SK-N-SH (cell line): ENCODE results near the gene DYRK1A. TPM values are rescaled to one million over a fixed set of nuclear protein-coding genes. Genes with fewer than 3 reads are reported as not detected.

Experiments
- CTCF ChIA-PET: fragments of 300-600, 350-600 bp; formaldehyde crosslinking; extraction: SDS; loops from one replicate; lab custom pipeline; 2021; lab: Yijun Ruan, JAX
- POLR2A ChIA-PET: fragments of 350-600 bp; sonication (Branson Sonifier 250); formaldehyde crosslinking; extraction: SDS; loops from one replicate; lab custom pipeline; 2020; ENCODE audit warnings: antibody characterized with exemption, inconsistent platforms; lab: Yijun Ruan, JAX
- DNase-seq: peaks from one replicate; pipeline ENCODE4 v3.0.0; 2012
- H2AFZ ChIP-seq: fragments of 200-600 bp; sonication (generic); 2 replicates; pipeline ENCODE4 v1.8.1; 2016; ENCODE audit warnings: antibody characterized with exemption, mild to moderate bottlenecking, low read depth
- H3F3A ChIP-seq: fragments of 200-600 bp; sonication (generic); replicated peaks from 2 replicates; pipeline ENCODE3; 2016; ENCODE audit warnings: antibody characterized with exemption, mild to moderate bottlenecking; ENCODE audit not compliant: insufficient read depth
- H3K27ac ChIP-seq, 2 experiments: fragments of 200-500 bp in 1 of 2; fragments of 200-600 bp in 1 of 2; sonication (Bioruptor generic) in 1 of 2; sonication (generic), shearing (Covaris generic) in 1 of 2; 2 replicates each; pipeline versions ENCODE4 v1.5.1 to v1.6.1; 2014 to 2016; ENCODE audit warnings: low read depth in 2 of 2, inconsistent platforms in 1 of 2, low read length in 1 of 2, mild to moderate bottlenecking in 1 of 2, mixed read lengths in 1 of 2
- H3K27me3 ChIP-seq: fragments of 200-600 bp; sonication (generic), shearing (Covaris generic); 2 replicates; pipeline ENCODE4 v1.6.1; 2016; ENCODE audit warnings: mixed run types; ENCODE audit not compliant: insufficient read depth
- H3K36me3 ChIP-seq, 2 experiments: fragments of 200-500 bp in 1 of 2; fragments of 200-600 bp in 1 of 2; sonication (Bioruptor generic) in 1 of 2; sonication (generic) in 1 of 2; replicated peaks in 1 of 2; 2 replicates each; pipeline versions ENCODE3 to v1.5.1; 2014 to 2016; ENCODE audit warnings: low read length in 1 of 2, mild to moderate bottlenecking in 1 of 2; ENCODE audit not compliant: insufficient read depth in 2 of 2, control insufficient read depth in 1 of 2
- H3K4me1 ChIP-seq, 2 experiments: fragments of 200-500 bp in 1 of 2; fragments of 200-600 bp in 1 of 2; sonication (Bioruptor generic) in 1 of 2; sonication (generic), shearing (Covaris generic) in 1 of 2; 2 replicates each; pipeline versions ENCODE4 v1.5.1 to v1.6.1; 2014 to 2016; ENCODE audit warnings: low read depth in 1 of 2, low read length in 1 of 2, mixed run types in 1 of 2; ENCODE audit not compliant: insufficient read depth in 2 of 2, control insufficient read depth in 1 of 2
- H3K4me2 ChIP-seq: fragments of 200-600 bp; sonication (generic), shearing (Covaris generic); 2 replicates; pipeline ENCODE4 v1.6.1; 2017; ENCODE audit warnings: mixed run types
- H3K4me3 ChIP-seq, 2 experiments: fragments of 200-500 bp in 1 of 2; fragments of 200-600 bp in 1 of 2; sonication (Bioruptor generic) in 1 of 2; sonication (generic), shearing (Covaris generic) in 1 of 2; 2 replicates each; pipeline versions ENCODE4 v1.5.1 to v1.8.1; 2014 to 2016; ENCODE audit warnings: low read depth in 2 of 2, inconsistent platforms in 1 of 2, low read length in 1 of 2, mild to moderate bottlenecking in 1 of 2, mixed read lengths in 1 of 2, moderate library complexity in 1 of 2
- H3K79me2 ChIP-seq: fragments of 200-600 bp; sonication (generic); 2 replicates; pipeline ENCODE4 v1.8.1; 2017; ENCODE audit warnings: mild to moderate bottlenecking; ENCODE audit not compliant: insufficient read depth
- H3K9ac ChIP-seq: fragments of 200-600 bp; sonication (generic); 2 replicates; pipeline ENCODE4 v1.6.1; 2017; ENCODE audit warnings: mixed run types
- H3K9me2 ChIP-seq: fragments of 200-600 bp; sonication (generic); 2 replicates; pipeline ENCODE4 v1.6.1; 2017; ENCODE audit warnings: mixed run types
- H3K9me3 ChIP-seq: fragments of 200-600 bp; sonication (generic); 2 replicates; pipeline ENCODE4 v1.6.1; 2017; ENCODE audit warnings: mixed run types, mild to moderate bottlenecking, moderate library complexity
- H4K20me1 ChIP-seq: fragments of 200-600 bp; sonication (generic); 2 replicates; pipeline ENCODE4 v1.6.1; 2017; ENCODE audit warnings: mild to moderate bottlenecking, mixed run types; ENCODE audit not compliant: insufficient read depth
- FOXJ3 ChIP-seq: sonication (generic); formaldehyde crosslinking; IDR thresholded peaks from 2 replicates; pipeline ENCODE4 v1.5.1; 2020; ENCODE audit warnings: mild to moderate bottlenecking, missing genetic modification reagents
- MEF2A ChIP-seq: IDR thresholded peaks from 2 replicates; pipeline ENCODE4 v1.4.0; 2012; ENCODE audit warnings: low read depth, borderline replicate concordance
- NFIC ChIP-seq: IDR thresholded peaks from 2 replicates; pipeline ENCODE4 v1.4.0; 2012; ENCODE audit warnings: borderline replicate concordance
- RAD21 ChIP-seq: IDR thresholded peaks from 2 replicates; pipeline ENCODE4 v1.6.1; 2012; ENCODE audit warnings: mild to moderate bottlenecking, low read length
- RCOR1 ChIP-seq: fragments of 150-350 bp; IDR thresholded peaks from 2 replicates; pipeline ENCODE4 v1.6.1; 2017; ENCODE audit warnings: antibody characterized with exemption, low read length
- SMC3 ChIP-seq: IDR thresholded peaks from 2 replicates; pipeline ENCODE4 v1.6.1; 2012; ENCODE audit warnings: low read depth, low read length, improper control_type of control experiment
- WGBS: methylation state at CpG from one replicate; pipeline ENCODE4 v1.1.6; 2017; ENCODE audit warnings: low lambda C conversion rate; 5-methylcytosine and 5-hydroxymethylcytosine counted together
- polyA plus RNA-seq, 3 experiments: library from polyadenylated mRNA; depleted of rRNA; stranded (reverse); fragments of >200 nt; gene quantifications; 2 replicates each; pipeline ENCODE4 v1.2.3, GENCODE V29; 2012
- TF ChIP-seq, protein P1 (sequence below): IDR thresholded peaks from 2 replicates; pipeline ENCODE4; 2012
- TF ChIP-seq, protein P2 (sequence below): IDR thresholded peaks from 2 replicates; pipeline ENCODE4 v1.6.1; 2012; ENCODE audit warnings: mild to moderate bottlenecking, low read depth, low read length, moderate library complexity
- TF ChIP-seq, protein P3 (sequence below): fragments of 200-600 bp; sonication (generic); IDR thresholded peaks from 2 replicates; pipeline ENCODE4 v1.6.1; 2017; ENCODE audit warnings: antibody characterized with exemption, mild to moderate bottlenecking, moderate library complexity

DYRK1A gene
- polyA plus RNA-seq, 1 of the 3 experiments (the other 2 are of a cell fraction) = 19.3 TPM

DNA sequence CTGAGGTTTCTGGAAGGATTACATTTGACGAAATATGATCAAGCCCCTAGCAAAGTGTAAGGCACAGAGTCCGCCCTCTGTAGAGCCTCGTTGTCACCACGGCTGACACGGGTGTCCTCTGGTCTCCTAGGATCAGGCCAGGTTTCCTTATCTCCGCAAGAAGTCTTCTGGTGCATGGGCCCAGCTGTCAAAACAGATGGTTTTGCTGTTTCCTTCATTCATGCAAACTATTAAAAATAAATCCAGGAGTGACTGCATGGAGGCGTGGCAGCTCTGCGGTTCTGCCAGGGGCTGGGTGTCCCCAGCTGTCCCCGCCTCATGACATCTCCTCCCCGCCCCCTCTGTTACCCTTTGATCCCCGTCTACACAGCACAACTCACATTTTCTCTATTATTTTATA is 209.0 kb downstream of the DYRK1A start:
- Histone ChIP-seq H3K27ac (no peak overlapping the region), H3K9ac (no peak overlapping the region), H3K79me2 (no peaks in the 10 kb centered on the region), H3K9me2 (no peaks in the 10 kb centered on the region), H3K4me2 (no peak overlapping the region), H4K20me1 (no peaks in the 10 kb centered on the region), H3K9me3 (no peaks in the 10 kb centered on the region; the same call in 1 of the 2 replicates), H3K4me3 (no peak overlapping the region), H2AFZ (no peak overlapping the region), H3K36me3 (no peaks in the 10 kb centered on the region), H3K27me3 (0 out of 2 replicates have a peak, but pooled peaks cover under 1% of the 10 kb centered on the region), H3K4me1 (no peaks in the 10 kb centered on the region), H3F3A (no peaks in the 10 kb centered on the region)
- TF ChIP-seq NFIC (no peak), MEF2A (no peak), SMC3 (no peak), FOXJ3 (CRISPR knock-in tag) (no peak), RCOR1 (no peak), RAD21 (no peak)
- TF ChIP-seq, protein P1, sequence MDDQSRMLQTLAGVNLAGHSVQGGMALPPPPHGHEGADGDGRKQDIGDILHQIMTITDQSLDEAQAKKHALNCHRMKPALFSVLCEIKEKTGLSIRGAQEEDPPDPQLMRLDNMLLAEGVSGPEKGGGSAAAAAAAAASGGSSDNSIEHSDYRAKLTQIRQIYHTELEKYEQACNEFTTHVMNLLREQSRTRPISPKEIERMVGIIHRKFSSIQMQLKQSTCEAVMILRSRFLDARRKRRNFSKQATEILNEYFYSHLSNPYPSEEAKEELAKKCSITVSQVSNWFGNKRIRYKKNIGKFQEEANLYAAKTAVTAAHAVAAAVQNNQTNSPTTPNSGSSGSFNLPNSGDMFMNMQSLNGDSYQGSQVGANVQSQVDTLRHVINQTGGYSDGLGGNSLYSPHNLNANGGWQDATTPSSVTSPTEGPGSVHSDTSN = no peak
- TF ChIP-seq, protein P2, sequence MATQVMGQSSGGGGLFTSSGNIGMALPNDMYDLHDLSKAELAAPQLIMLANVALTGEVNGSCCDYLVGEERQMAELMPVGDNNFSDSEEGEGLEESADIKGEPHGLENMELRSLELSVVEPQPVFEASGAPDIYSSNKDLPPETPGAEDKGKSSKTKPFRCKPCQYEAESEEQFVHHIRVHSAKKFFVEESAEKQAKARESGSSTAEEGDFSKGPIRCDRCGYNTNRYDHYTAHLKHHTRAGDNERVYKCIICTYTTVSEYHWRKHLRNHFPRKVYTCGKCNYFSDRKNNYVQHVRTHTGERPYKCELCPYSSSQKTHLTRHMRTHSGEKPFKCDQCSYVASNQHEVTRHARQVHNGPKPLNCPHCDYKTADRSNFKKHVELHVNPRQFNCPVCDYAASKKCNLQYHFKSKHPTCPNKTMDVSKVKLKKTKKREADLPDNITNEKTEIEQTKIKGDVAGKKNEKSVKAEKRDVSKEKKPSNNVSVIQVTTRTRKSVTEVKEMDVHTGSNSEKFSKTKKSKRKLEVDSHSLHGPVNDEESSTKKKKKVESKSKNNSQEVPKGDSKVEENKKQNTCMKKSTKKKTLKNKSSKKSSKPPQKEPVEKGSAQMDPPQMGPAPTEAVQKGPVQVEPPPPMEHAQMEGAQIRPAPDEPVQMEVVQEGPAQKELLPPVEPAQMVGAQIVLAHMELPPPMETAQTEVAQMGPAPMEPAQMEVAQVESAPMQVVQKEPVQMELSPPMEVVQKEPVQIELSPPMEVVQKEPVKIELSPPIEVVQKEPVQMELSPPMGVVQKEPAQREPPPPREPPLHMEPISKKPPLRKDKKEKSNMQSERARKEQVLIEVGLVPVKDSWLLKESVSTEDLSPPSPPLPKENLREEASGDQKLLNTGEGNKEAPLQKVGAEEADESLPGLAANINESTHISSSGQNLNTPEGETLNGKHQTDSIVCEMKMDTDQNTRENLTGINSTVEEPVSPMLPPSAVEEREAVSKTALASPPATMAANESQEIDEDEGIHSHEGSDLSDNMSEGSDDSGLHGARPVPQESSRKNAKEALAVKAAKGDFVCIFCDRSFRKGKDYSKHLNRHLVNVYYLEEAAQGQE = no peak
- TF ChIP-seq, protein P3, sequence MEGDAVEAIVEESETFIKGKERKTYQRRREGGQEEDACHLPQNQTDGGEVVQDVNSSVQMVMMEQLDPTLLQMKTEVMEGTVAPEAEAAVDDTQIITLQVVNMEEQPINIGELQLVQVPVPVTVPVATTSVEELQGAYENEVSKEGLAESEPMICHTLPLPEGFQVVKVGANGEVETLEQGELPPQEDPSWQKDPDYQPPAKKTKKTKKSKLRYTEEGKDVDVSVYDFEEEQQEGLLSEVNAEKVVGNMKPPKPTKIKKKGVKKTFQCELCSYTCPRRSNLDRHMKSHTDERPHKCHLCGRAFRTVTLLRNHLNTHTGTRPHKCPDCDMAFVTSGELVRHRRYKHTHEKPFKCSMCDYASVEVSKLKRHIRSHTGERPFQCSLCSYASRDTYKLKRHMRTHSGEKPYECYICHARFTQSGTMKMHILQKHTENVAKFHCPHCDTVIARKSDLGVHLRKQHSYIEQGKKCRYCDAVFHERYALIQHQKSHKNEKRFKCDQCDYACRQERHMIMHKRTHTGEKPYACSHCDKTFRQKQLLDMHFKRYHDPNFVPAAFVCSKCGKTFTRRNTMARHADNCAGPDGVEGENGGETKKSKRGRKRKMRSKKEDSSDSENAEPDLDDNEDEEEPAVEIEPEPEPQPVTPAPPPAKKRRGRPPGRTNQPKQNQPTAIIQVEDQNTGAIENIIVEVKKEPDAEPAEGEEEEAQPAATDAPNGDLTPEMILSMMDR = no peak
- POLR2A ChIA-PET = no interaction called here
- CTCF ChIA-PET = interaction anchor here (0.7 kb wide), 1 partner anchor 45 kb away, joined by 3 read pairs; no protein-coding TSS in a partner anchor
- WGBS = 80% methylated on average over 11 of the region's 11 CpGs
- no peak for DNase-seq

Other genes with a start within 250 kb of the DYRK1A start
- 34.8 and 42.2 TPM in 2 replicates for gene VPS26C, start 99.4 kb upstream of the DYRK1A start, polyA plus RNA-seq (2012; rRNA removed)